ENCODE results near the gene CNEP1R1.

- TF ChIP-seq SMC3 (IDR thresholded peaks at IDR 0.05; ENCODE audit: low read depth, low read length) (no peak), CTCF (conservative IDR thresholded peaks at IDR 0.05; ENCODE audit: low read depth, low read length) (no peak)
These were observed 38.5 kb upstream of the CNEP1R1 start for GRCh38 chr16:49986351-49987124.
